Fibroblast of lung (primary cell): ENCODE results near the gene KRTAP5-6. TPM values are rescaled to one million over a fixed set of nuclear protein-coding genes. Genes with fewer than 3 reads are reported as not detected.

Experiments
- DNase-seq, 2 donors: peaks; one replicate each; pipeline versions ENCODE4 v3.0.0 to v3.0.0-alpha.2; 2010; ENCODE audit warnings: low read depth in 2 of 2
- H2AFZ ChIP-seq: 2 replicates; pipeline ENCODE4 v1.5.1; 2012; ENCODE audit warnings: low read length, control low read depth, inconsistent platforms
- H3K27ac ChIP-seq: 2 replicates; pipeline ENCODE4 v1.5.1; 2011; ENCODE audit warnings: low read length, control low read depth; ENCODE audit not compliant: insufficient read depth
- H3K27me3 ChIP-seq: 2 replicates; pipeline ENCODE4 v1.5.1; 2011; ENCODE audit warnings: mild to moderate bottlenecking, low read length; ENCODE audit not compliant: control insufficient read depth, insufficient read depth
- H3K36me3 ChIP-seq: 2 replicates; pipeline ENCODE4 v1.5.1; 2011; ENCODE audit warnings: low read length; ENCODE audit not compliant: control insufficient read depth, insufficient read depth
- H3K4me1 ChIP-seq: 2 replicates; pipeline ENCODE4 v1.5.1; 2011; ENCODE audit warnings: low read length; ENCODE audit not compliant: control insufficient read depth, insufficient read depth; ENCODE audit errors: extremely low read depth
- H3K4me2 ChIP-seq: 2 replicates; pipeline ENCODE4 v1.5.1; 2011; ENCODE audit warnings: low read length, control low read depth; ENCODE audit not compliant: insufficient read depth; ENCODE audit errors: extremely low read depth
- H3K4me3 ChIP-seq, 4 experiments: fragments of 200-600 bp in 1 of 4; sonication (generic) in 1 of 4; replicated peaks in 1 of 4; 2 replicates each; pipeline ENCODE4 v1.5.1; 2011 to 2016; ENCODE audit warnings: low read length in 4 of 4, low read depth in 3 of 4, mild to moderate bottlenecking in 3 of 4, control low read depth in 2 of 4, inconsistent platforms in 1 of 4, mixed read lengths in 1 of 4; ENCODE audit not compliant: insufficient read depth in 1 of 4; ENCODE audit errors: control extremely low read depth in 1 of 4
- H3K79me2 ChIP-seq: 2 replicates; pipeline ENCODE4 v1.5.1; 2012; ENCODE audit warnings: mild to moderate bottlenecking, low read length, inconsistent platforms; ENCODE audit not compliant: control insufficient read depth, insufficient read depth
- H3K9ac ChIP-seq: 2 replicates; pipeline ENCODE4 v1.5.1; 2011; ENCODE audit warnings: mild to moderate bottlenecking, low read length, control low read depth; ENCODE audit not compliant: insufficient read depth
- H3K9me3 ChIP-seq: 2 replicates; pipeline ENCODE4 v1.5.1; 2012; ENCODE audit warnings: low read depth, low read length; ENCODE audit not compliant: control insufficient read depth, insufficient read depth
- H4K20me1 ChIP-seq: 2 replicates; pipeline ENCODE4 v1.5.1; 2011; ENCODE audit warnings: low read length; ENCODE audit not compliant: control insufficient read depth, insufficient read depth; ENCODE audit errors: extremely low read depth
- CTCF ChIP-seq, 2 donors: IDR thresholded peaks in 1 of 2; conservative IDR thresholded peaks in 1 of 2; 1 replicate in 1 of 2; 2 replicates in 1 of 2; pipeline ENCODE4 v1.5.1; 2011 to 2012; ENCODE audit warnings: low read length in 2 of 2, control low read depth in 1 of 2, inconsistent platforms in 1 of 2, low read depth in 1 of 2, mild to moderate bottlenecking in 1 of 2
- EZH2 ChIP-seq: IDR thresholded peaks from 2 replicates; pipeline ENCODE4 v1.5.1; 2012; ENCODE audit warnings: low read length, control low read depth, mild to moderate bottlenecking; ENCODE audit errors: missing control alignments
- polyA plus RNA-seq, 2 donors: library from polyadenylated mRNA; depleted of rRNA in 1 of 2; stranded (reverse) in 1 of 2; unstranded in 1 of 2; fragments of >200 nt; gene quantifications; 2 replicates each; pipeline ENCODE4 v1.2.1, GENCODE V29; 2011 to 2012; ENCODE audit warnings: missing spikeins in 1 of 2
- total RNA-seq: library from RNA; depleted of rRNA; stranded (reverse); fragments of >200 nt; gene quantifications from 2 replicates; pipeline ENCODE4 v1.2.1, GENCODE V29; 2014

The KRTAP5-6 gene
- total and polyA plus RNA-seq, 2 donors (not counting 1 experiment from before 2014, with no cell fraction given): not detected

GRCh38 chr11:1735271-1735670 is 38.3 kb downstream of the KRTAP5-6 start:
- DNase-seq: no peak
- H3K4me2 ChIP-seq: no peak overlapping the region

GRCh38 chr11:1736447-1736992 is 39.5 kb downstream of the KRTAP5-6 start:
- Histone ChIP-seq H3K4me2 (no peak overlapping the region), H3K36me3 (no peaks in the 10 kb centered on the region), H3K9me3 (no peaks in the 10 kb centered on the region), H2AFZ (no peak overlapping the region), H4K20me1 (no peaks in the 10 kb centered on the region), H3K4me1 (no peaks in the 10 kb centered on the region), H3K27ac (no peak overlapping the region), H3K9ac (no peak overlapping the region), H3K79me2 (no peaks in the 10 kb centered on the region), H3K27me3 (peaks cover 7% of the 10 kb centered on the region), H3K4me3 (no peak overlapping the region)
- DNase-seq: peak in 1 of 2 donors; percentile 39
- TF ChIP-seq CTCF (conservative IDR thresholded peaks at IDR 0.05 in 1 of 2, IDR thresholded peaks at IDR 0.05 in 1 of 2; ENCODE audit: low read depth in 1 of 2, low read length in 2 of 2): no peak
- TF ChIP-seq EZH2: no peak

More at GRCh38 chr11:1735271-1735670, 38.3 kb downstream of the KRTAP5-6 start:
- Histone ChIP-seq H3K9ac (no peak overlapping the region), H2AFZ (no peak overlapping the region), H3K27me3 (peaks cover 6% of the 10 kb centered on the region), H3K9me3 (no peaks in the 10 kb centered on the region), H4K20me1 (no peaks in the 10 kb centered on the region), H3K36me3 (no peaks in the 10 kb centered on the region), H3K4me1 (no peaks in the 10 kb centered on the region), H3K79me2 (no peaks in the 10 kb centered on the region), H3K4me3 (no peak overlapping the region), H3K27ac (no peak overlapping the region)
- TF ChIP-seq EZH2 (no peak), CTCF (conservative IDR thresholded peaks at IDR 0.05 in 1 of 2, IDR thresholded peaks at IDR 0.05 in 1 of 2; ENCODE audit: low read depth in 1 of 2, low read length in 2 of 2) (no peak)

GRCh38 chr11:1737080-1737757 is 40.2 kb downstream of the KRTAP5-6 start:
- Histone ChIP-seq H3K27ac (no peak overlapping the region), H2AFZ (no peak overlapping the region), H3K4me3 (no peak overlapping the region), H4K20me1 (no peaks in the 10 kb centered on the region), H3K4me2 (no peak overlapping the region), H3K27me3 (peaks cover 7% of the 10 kb centered on the region), H3K36me3 (no peaks in the 10 kb centered on the region), H3K9ac (no peak overlapping the region), H3K4me1 (no peaks in the 10 kb centered on the region), H3K79me2 (no peaks in the 10 kb centered on the region), H3K9me3 (no peaks in the 10 kb centered on the region)
- no peak for TF ChIP-seq CTCF (conservative IDR thresholded peaks at IDR 0.05 in 1 of 2, IDR thresholded peaks at IDR 0.05 in 1 of 2; ENCODE audit: low read depth in 1 of 2, low read length in 2 of 2)
- no peak for TF ChIP-seq EZH2
- DNase-seq: no peak
